HG03558 (cell line): Measurements from ENCODE around the gene B3GALT6.

Experiments
- ATAC-seq: cut with Tn5 transposase; IDR thresholded peaks from one replicate; pipeline ENCODE4 v1.9.1; 2021; ENCODE audit warnings: moderate number of reproducible peaks; ENCODE audit not compliant: unreplicated experiment; ENCODE audit errors: extremely low read depth

B3GALT6 gene

GRCh38 chr1:1259540-1259939, 27.5 kb downstream of the B3GALT6 start:
- ATAC-seq, result no peak

GRCh38 chr1:1259951-1260600, 28.0 kb downstream of the B3GALT6 start:
- ATAC-seq, result no peak

GRCh38 chr1:1260843-1261560, 29.0 kb downstream of the B3GALT6 start:
- no peak for ATAC-seq

GRCh38 chr1:1262071-1262470, 30.0 kb downstream of the B3GALT6 start:
- ATAC-seq, result no peak

- no peak for ATAC-seq
Observed at GRCh38 chr1:1262758-1263157, 30.7 kb downstream of the B3GALT6 start.

GRCh38 chr1:1264026-1264425, 32.0 kb downstream of the B3GALT6 start:
- no peak for ATAC-seq

GRCh38 chr1:1264868-1265272, 32.8 kb downstream of the B3GALT6 start:
- ATAC-seq, result no peak

GRCh38 chr1:1267488-1268283, 35.6 kb downstream of the B3GALT6 start:
- no peak for ATAC-seq

GRCh38 chr1:1268284-1268682, 36.2 kb downstream of the B3GALT6 start:
- ATAC-seq, result no peak

- ATAC-seq, result no peak
Observed at GRCh38 chr1:1270813-1271212, 38.8 kb downstream of the B3GALT6 start.

- ATAC-seq, result no peak
Observed at GRCh38 chr1:1272341-1273208, 40.5 kb downstream of the B3GALT6 start.

- no peak for ATAC-seq
Observed at GRCh38 chr1:1273209-1273511, 41.1 kb downstream of the B3GALT6 start.

GRCh38 chr1:1273512-1274298, 41.7 kb downstream of the B3GALT6 start, which contains the start of gene UBE2J2:
Gene UBE2J2, minus strand, starts transcription at chr1:1273854. Its CDS starts 5,862 bp downstream, at chr1:1267992.
- ATAC-seq, result no peak

- ATAC-seq, result no peak
Observed at GRCh38 chr1:1274299-1274930, 42.4 kb downstream of the B3GALT6 start.

GRCh38 chr1:1274931-1275431, 42.9 kb downstream of the B3GALT6 start:
- ATAC-seq, result no peak

- no peak for ATAC-seq
Observed at GRCh38 chr1:1275836-1276235, 43.8 kb downstream of the B3GALT6 start.

GRCh38 chr1:1278620-1279019, 46.6 kb downstream of the B3GALT6 start:
- ATAC-seq, result no peak

GRCh38 chr1:1279028-1279427, 47.0 kb downstream of the B3GALT6 start:
- no peak for ATAC-seq
